CD4-positive, CD25-positive, alpha-beta regulatory T cell (primary cell): ENCODE results near the gene CLGN. TPM values are rescaled to one million over a fixed set of nuclear protein-coding genes. Genes with fewer than 3 reads are reported as not detected.

Experiments used
- ATAC-seq, 2 donors: fragments of 150-1000 bp; cut with Tn5 transposase; one replicate each; pipeline ENCODE4 v1.10.0; 2021; ENCODE audit warnings: low read depth in 2 of 2, moderate number of reproducible peaks in 2 of 2, moderate library complexity in 1 of 2
- DNase-seq, 3 donors: peaks; one replicate each; pipeline versions ENCODE4 v3.0.0 to v3.0.0-alpha.2; 2012 to 2022; ENCODE audit warnings: mixed read lengths in 1 of 3
- H3K27ac ChIP-seq: one replicate; pipeline ENCODE4 v1.7.0; 2013; ENCODE audit warnings: mild to moderate bottlenecking, low read length; ENCODE audit not compliant: insufficient read depth, poor library complexity, severe bottlenecking
- H3K27me3 ChIP-seq: one replicate; pipeline ENCODE4 v1.7.0; 2013; ENCODE audit warnings: low read length; ENCODE audit not compliant: control insufficient read depth, insufficient read depth
- H3K36me3 ChIP-seq: one replicate; pipeline ENCODE4 v1.7.0; 2013; ENCODE audit warnings: mild to moderate bottlenecking, low read length, moderate library complexity; ENCODE audit not compliant: control insufficient read depth, insufficient read depth
- H3K4me1 ChIP-seq: 2 replicates; pipeline ENCODE4 v1.7.0; 2013; ENCODE audit warnings: mild to moderate bottlenecking, low read length; ENCODE audit not compliant: insufficient read depth, control insufficient read depth, poor library complexity, severe bottlenecking
- H3K4me3 ChIP-seq: one replicate; pipeline ENCODE4 v1.7.0; 2013; ENCODE audit warnings: low read depth, mild to moderate bottlenecking, low read length, moderate library complexity
- H3K9me3 ChIP-seq, 2 experiments: 1 replicate in 1 of 2; 2 replicates in 1 of 2; pipeline ENCODE4 v1.7.0; 2013; ENCODE audit warnings: low read length in 2 of 2, mild to moderate bottlenecking in 1 of 2, moderate library complexity in 1 of 2; ENCODE audit not compliant: control insufficient read depth in 2 of 2
- H3K27ac Mint-ChIP-seq, 3 donors: one replicate each; pipeline ENCODE4 v1.8.0; 2020 to 2022; ENCODE audit warnings: mild to moderate bottlenecking in 3 of 3, mixed read lengths in 3 of 3, moderate library complexity in 2 of 3
- H3K27me3 Mint-ChIP-seq: one replicate; pipeline ENCODE4 v1.8.0; 2022; ENCODE audit warnings: mild to moderate bottlenecking, mixed read lengths
- H3K36me3 Mint-ChIP-seq: one replicate; pipeline ENCODE4 v1.8.0; 2020; ENCODE audit warnings: mixed read lengths
- H3K4me1 Mint-ChIP-seq, 4 donors: one replicate each; pipeline ENCODE4 v1.8.0; 2020 to 2022; ENCODE audit warnings: mixed read lengths in 4 of 4, mild to moderate bottlenecking in 1 of 4
- H3K4me3 Mint-ChIP-seq, 4 donors: one replicate each; pipeline ENCODE4 v1.8.0; 2020 to 2022; ENCODE audit warnings: mild to moderate bottlenecking in 4 of 4, mixed read lengths in 4 of 4, moderate library complexity in 3 of 4
- H3K9me3 Mint-ChIP-seq, 7 donors: one replicate each; pipeline ENCODE4 v1.8.0; 2020 to 2022; ENCODE audit warnings: mixed read lengths in 7 of 7, mild to moderate bottlenecking in 3 of 7, moderate library complexity in 2 of 7
- polyA plus RNA-seq, 4 donors: library from polyadenylated mRNA; unstranded; fragments of 300-500 nt; fragmentation: Illumina TruSeq; gene quantifications; one replicate each; pipeline ENCODE4 v1.2.3, GENCODE V29; 2021
- total RNA-seq: library from RNA; stranded (reverse); gene quantifications from one replicate; pipeline ENCODE4 v1.2.3, GENCODE V29; 2022

CLGN gene
- total and polyA plus RNA-seq, 5 donors from 2014 or later: not detected

DNA sequence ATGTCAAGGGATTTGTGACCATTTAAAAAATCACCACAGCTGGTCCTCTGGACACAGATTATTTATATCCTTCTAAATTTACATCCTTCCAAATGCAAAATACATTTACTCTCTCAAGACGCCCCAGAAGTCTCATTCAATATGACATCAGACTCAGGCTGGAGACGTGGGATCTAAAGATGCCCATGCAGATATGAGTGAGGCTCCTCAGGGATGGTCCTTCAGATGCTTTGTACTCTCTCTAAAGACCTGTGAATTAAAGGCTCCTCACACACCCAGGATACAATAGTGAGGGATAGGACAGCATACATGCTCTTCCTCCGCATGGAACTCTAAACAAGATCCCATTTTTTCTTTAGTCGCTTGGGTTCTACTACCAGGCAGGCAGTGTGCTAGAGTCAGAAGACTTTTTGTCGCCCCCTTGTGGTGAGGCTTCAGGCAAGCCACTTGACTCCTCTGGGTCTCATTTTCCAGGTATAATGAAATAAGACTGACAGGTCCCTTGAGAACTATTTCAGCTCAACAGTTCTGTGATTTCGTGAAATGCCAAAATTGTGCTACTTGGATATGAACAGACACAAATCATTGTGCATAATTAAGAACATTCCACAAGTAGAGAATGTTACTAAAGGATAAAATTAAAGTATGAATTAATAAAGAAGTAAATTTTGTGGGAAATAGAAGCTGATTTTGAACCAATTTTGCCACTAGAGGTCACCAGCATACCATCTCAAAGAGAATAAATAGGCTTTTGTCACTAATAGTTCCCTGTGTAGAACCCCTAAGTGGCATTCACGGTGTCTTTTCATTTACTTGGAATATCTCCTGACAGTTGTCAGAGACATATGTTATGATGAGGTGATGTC is 67.7 kb downstream of the CLGN start:
- peaks cover 0 to 4% (median 0%) of the 10 kb centered on the region in 4 donors for H3K4me1 Mint-ChIP-seq
- Histone ChIP-seq H3K36me3 (no peaks in the 10 kb centered on the region), H3K27me3 (peaks cover 6% of the 10 kb centered on the region), H3K27ac (no peak overlapping the region), H3K4me1 (no peaks in the 10 kb centered on the region), H3K4me3 (peak overlapping the region; percentile 20), H3K9me3 (no peaks in the 10 kb centered on the region)
- no peak overlapping the region for H3K4me3 Mint-ChIP-seq
- DNase-seq (peak; percentile 46 to 83 (median 71)), ATAC-seq (peak; percentile 77 to 86)
- H3K9me3 Mint-ChIP-seq: peaks cover 0 to 2% (median 0%) of the 10 kb centered on the region in 7 donors
- peak overlapping the region in 1 of 3 donors; percentile 52 for H3K27ac Mint-ChIP-seq
- peaks cover 4% of the 10 kb centered on the region for H3K27me3 Mint-ChIP-seq
- no peaks in the 10 kb centered on the region for H3K36me3 Mint-ChIP-seq

DNA sequence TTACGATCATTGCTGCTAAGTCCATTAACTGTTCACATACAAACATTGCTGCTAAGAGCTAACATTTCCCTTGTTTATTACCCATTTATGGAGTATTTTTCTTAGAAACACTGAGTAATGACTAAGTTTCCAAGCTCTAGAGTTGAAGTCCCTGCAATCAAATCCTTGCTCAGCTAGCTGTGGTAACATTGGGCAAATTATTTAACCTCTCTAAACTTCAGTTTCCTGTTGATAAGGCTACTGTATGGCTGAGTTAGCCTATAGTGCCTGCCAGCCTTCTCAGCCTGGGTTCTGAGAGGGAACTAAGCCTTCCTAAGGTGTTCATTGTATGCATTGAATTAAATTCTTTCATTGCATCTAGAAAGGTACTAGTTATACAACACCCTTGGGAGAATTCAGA is 69.2 kb downstream of the CLGN start:
- Histone ChIP-seq H3K36me3 (no peaks in the 10 kb centered on the region), H3K27me3 (peaks cover 6% of the 10 kb centered on the region), H3K9me3 (no peaks in the 10 kb centered on the region), H3K4me1 (peaks cover 5% of the 10 kb centered on the region), H3K27ac (no peak overlapping the region), H3K4me3 (no peak overlapping the region)
- H3K4me3 Mint-ChIP-seq: no peak overlapping the region
- H3K9me3 Mint-ChIP-seq: peaks cover 0 to 2% (median 0%) of the 10 kb centered on the region in 7 donors
- peaks cover 12% of the 10 kb centered on the region for H3K27me3 Mint-ChIP-seq
- H3K27ac Mint-ChIP-seq: no peak overlapping the region
- no peaks in the 10 kb centered on the region for H3K36me3 Mint-ChIP-seq
- peaks cover 7 to 12% (median 9%) of the 10 kb centered on the region in 4 donors for H3K4me1 Mint-ChIP-seq
- ATAC-seq: no peak
- no peak for DNase-seq

- Histone ChIP-seq H3K9me3 (no peaks in the 10 kb centered on the region), H3K36me3 (no peaks in the 10 kb centered on the region), H3K27ac (no peak overlapping the region), H3K27me3 (peaks cover 6% of the 10 kb centered on the region), H3K4me1 (peaks cover 5% of the 10 kb centered on the region), H3K4me3 (no peak overlapping the region)
- Mint-ChIP-seq H3K27ac (no peak overlapping the region), H3K4me3 (no peak overlapping the region), H3K36me3 (no peaks in the 10 kb centered on the region), H3K4me1 (peaks cover 7 to 12% (median 9%) of the 10 kb centered on the region in 4 donors), H3K9me3 (peaks cover 0 to 2% (median 0%) of the 10 kb centered on the region in 7 donors), H3K27me3 (peaks cover 12% of the 10 kb centered on the region)
- DNase-seq (no peak), ATAC-seq (no peak)
Measured at GRCh38 chr4:140357868-140358267, 69.6 kb downstream of the CLGN start.

GRCh38 chr4:140355288-140355687 is 72.2 kb downstream of the CLGN start:
- peaks cover 5% of the 10 kb centered on the region for H3K4me1 ChIP-seq
- Mint-ChIP-seq H3K4me3 (no peak overlapping the region), H3K9me3 (peaks cover 0 to 2% (median 0%) of the 10 kb centered on the region in 7 donors), H3K27me3 (peaks cover 8% of the 10 kb centered on the region), H3K4me1 (peaks cover 7 to 13% (median 9%) of the 10 kb centered on the region in 4 donors), H3K27ac (no peak overlapping the region), H3K36me3 (no peaks in the 10 kb centered on the region)
- DNase-seq (no peak), ATAC-seq (no peak)
- H3K27ac ChIP-seq: no peak overlapping the region
- no peaks in the 10 kb centered on the region for H3K36me3 ChIP-seq
- no peak overlapping the region for H3K4me3 ChIP-seq
- no peaks in the 10 kb centered on the region for H3K9me3 ChIP-seq
- H3K27me3 ChIP-seq: peaks cover 6% of the 10 kb centered on the region

GRCh38 chr4:140353786-140354185 is 73.7 kb downstream of the CLGN start:
- ATAC-seq (no peak), DNase-seq (peak in 2 of 3 donors; percentile 7 to 20)
- Mint-ChIP-seq H3K4me3 (peak overlapping the region in 3 of 4 donors; percentile 22 to 54 (median 38)), H3K36me3 (no peaks in the 10 kb centered on the region), H3K9me3 (no peaks in the 10 kb centered on the region), H3K4me1 (peaks cover 6 to 13% (median 8%) of the 10 kb centered on the region in 4 donors), H3K27ac (peak overlapping the region in 2 of 3 donors; percentile 22 to 84), H3K27me3 (peaks cover 13% of the 10 kb centered on the region)
- no peak overlapping the region for H3K27ac ChIP-seq
- no peaks in the 10 kb centered on the region for H3K36me3 ChIP-seq
- peaks cover 6% of the 10 kb centered on the region for H3K27me3 ChIP-seq
- H3K4me1 ChIP-seq: peaks cover 5% of the 10 kb centered on the region
- no peaks in the 10 kb centered on the region for H3K9me3 ChIP-seq
- peak overlapping the region; percentile 23 for H3K4me3 ChIP-seq

GRCh38 chr4:140351093-140352075 is 76.1 kb downstream of the CLGN start:
- Histone ChIP-seq H3K9me3 (no peaks in the 10 kb centered on the region), H3K27ac (no peak overlapping the region), H3K27me3 (peaks cover 6% of the 10 kb centered on the region), H3K4me1 (peaks cover 5% of the 10 kb centered on the region), H3K4me3 (no peak overlapping the region), H3K36me3 (no peaks in the 10 kb centered on the region)
- no peak for ATAC-seq
- Mint-ChIP-seq H3K27ac (no peak overlapping the region), H3K4me3 (no peak overlapping the region), H3K36me3 (no peaks in the 10 kb centered on the region), H3K27me3 (peaks cover 13% of the 10 kb centered on the region), H3K4me1 (peaks cover 6 to 13% (median 8%) of the 10 kb centered on the region in 4 donors), H3K9me3 (no peaks in the 10 kb centered on the region)
- DNase-seq: no peak

GRCh38 chr4:140349816-140350215 is 77.6 kb downstream of the CLGN start:
- Histone ChIP-seq H3K4me1 (peaks cover 5% of the 10 kb centered on the region), H3K36me3 (no peaks in the 10 kb centered on the region), H3K9me3 (no peaks in the 10 kb centered on the region), H3K27ac (no peak overlapping the region), H3K27me3 (no peaks in the 10 kb centered on the region), H3K4me3 (no peak overlapping the region)
- Mint-ChIP-seq H3K4me3 (no peak overlapping the region), H3K9me3 (no peaks in the 10 kb centered on the region), H3K4me1 (peaks cover 6 to 13% (median 8%) of the 10 kb centered on the region in 4 donors), H3K36me3 (no peaks in the 10 kb centered on the region), H3K27ac (no peak overlapping the region), H3K27me3 (peaks cover 13% of the 10 kb centered on the region)
- ATAC-seq (no peak), DNase-seq (no peak)
